GM18517 (cell line): ENCODE measurements around the gene TBC1D1.
A peak's percentile ranks its signal among the peaks of the same experiment; 100 is the strongest.
"Not testable (repeated sequence)": the region's sequence is repeated elsewhere in the genome, so short reads cannot be mapped to it uniquely, and the experiment has no call there.

Experiments used
- ATAC-seq: cut with Tn5 transposase; IDR thresholded peaks from one replicate; pipeline ENCODE4 v1.9.1; 2021; ENCODE audit warnings: mild to moderate bottlenecking, moderate library complexity; ENCODE audit not compliant: unreplicated experiment

Gene TBC1D1

DNA sequence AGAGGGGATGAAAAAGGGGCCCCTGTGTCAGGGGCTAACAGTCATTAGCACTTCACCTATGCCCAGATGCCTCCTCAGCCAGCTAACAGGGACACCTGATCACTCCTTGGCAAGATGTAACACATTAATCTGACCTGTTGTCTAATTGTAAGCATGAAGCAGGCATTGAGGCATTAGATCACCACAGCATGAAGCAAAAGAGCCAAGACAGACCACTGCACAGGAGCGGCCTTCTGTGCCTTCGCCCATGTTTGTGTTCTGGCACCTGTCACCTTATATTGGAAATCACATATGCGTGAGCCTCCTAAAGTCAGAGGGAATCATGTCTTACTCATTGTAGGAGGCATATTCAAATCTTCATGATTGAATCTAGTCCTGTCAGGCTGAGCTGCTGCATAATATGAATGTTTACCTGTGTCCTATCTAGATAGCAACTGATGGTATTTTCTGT is 117.7 kb downstream of the TBC1D1 start:
- ATAC-seq, result no peak

GRCh38 chr4:38009421-38009820 is 118.5 kb downstream of the TBC1D1 start:
- ATAC-seq, result no peak

DNA sequence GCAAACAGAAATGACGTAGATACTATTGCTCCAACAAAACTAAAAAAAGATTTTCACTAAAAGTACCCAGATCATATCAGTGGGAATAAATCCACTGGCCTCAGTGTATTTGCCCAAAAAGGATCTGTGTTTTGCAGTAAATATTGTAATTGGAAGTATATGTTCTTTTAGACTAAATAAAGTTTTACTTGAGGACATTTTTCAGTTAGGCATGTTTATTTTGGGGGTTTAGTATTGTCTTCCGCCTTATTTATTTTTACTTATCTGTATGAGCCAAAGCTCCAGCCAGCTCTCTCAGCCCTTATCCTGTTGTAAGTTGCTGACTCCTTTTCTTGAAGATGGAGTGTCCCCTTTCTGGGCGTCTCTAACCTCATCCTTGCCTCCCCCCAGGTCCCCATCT is 119.1 kb downstream of the TBC1D1 start:
- ATAC-seq, result no peak

DNA sequence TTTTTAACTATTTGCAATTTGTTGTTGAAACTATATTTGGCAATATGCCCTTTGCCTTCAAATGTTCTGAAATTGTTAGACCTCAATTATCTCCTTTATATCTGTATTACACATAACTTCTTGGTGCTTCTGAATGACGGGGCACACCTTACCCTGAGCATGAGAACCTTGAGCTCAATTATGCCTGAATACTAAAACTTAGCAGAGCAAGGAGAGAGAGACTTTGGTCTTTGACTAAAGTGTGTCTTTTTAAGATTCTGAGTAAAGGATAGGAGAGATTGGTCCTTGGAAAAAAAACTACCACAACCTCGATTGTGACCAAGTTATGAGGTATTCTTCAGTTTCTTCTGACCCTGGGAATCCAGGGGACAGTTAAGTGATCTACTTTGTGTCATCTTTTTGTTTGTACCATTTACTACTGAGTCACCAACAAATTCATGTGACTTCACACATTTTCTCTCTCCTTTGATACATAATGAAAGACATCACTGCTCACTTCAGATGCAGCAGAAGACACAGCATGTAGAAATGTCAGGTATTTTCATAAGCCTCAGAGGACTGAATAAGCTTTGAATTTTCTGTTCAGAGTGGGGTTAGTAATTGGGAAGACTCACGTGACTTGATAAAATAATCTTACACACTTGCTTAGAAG is 120.8 kb downstream of the TBC1D1 start:
- no peak for ATAC-seq

- no peak for ATAC-seq
Observed at GRCh38 chr4:38013461-38014366, 122.8 kb downstream of the TBC1D1 start.

DNA sequence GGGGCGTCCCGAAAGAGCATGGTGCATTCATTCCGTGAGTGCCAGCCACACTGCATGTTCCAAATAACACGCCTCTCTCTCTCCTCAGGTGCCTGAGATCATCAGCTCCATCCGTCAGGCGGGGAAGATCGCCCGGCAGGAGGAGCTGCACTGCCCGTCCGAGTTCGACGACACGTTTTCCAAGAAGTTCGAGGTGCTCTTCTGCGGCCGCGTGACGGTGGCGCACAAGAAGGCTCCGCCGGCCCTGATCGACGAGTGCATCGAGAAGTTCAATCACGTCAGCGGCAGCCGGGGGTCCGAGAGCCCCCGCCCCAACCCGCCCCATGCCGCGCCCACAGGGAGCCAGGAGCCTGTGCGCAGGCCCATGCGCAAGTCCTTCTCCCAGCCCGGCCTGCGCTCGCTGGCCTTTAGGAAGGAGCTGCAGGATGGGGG is 123.6 kb downstream of the TBC1D1 start:
- no peak for ATAC-seq

GRCh38 chr4:38015886-38016515 is 125.1 kb downstream of the TBC1D1 start:
- no peak for ATAC-seq

- ATAC-seq, result no peak
Observed at GRCh38 chr4:38016698-38017097, 125.8 kb downstream of the TBC1D1 start.

GRCh38 chr4:38017609-38018008 is 126.7 kb downstream of the TBC1D1 start:
- no peak for ATAC-seq

- no peak for ATAC-seq
Observed at GRCh38 chr4:38020386-38020785, 129.5 kb downstream of the TBC1D1 start.

DNA sequence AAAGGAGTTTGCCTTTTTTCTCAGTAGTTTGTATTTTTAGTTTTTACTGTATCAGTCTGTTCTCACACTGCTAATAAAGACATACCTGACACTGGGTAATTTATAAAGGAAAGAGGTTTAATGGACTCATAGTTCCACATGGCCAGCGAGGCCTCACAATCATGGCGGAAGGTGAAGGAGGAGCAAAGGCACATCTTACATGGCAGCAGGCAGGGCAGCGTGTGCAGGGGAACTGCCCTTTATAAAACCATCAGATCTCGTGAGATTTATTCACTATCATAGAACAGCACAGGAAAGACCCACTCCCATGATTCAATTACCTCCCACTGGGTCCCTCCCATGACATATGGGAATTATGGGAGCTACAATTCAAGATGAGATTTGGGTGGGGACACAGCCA is 130.1 kb downstream of the TBC1D1 start:
- not testable (repeated sequence) for ATAC-seq

GRCh38 chr4:38021751-38022150 is 130.9 kb downstream of the TBC1D1 start:
- ATAC-seq, result no peak

GRCh38 chr4:38023347-38024205 is 132.7 kb downstream of the TBC1D1 start:
- no peak for ATAC-seq

GRCh38 chr4:38024206-38024509 is 133.3 kb downstream of the TBC1D1 start:
- ATAC-seq, result no peak

DNA sequence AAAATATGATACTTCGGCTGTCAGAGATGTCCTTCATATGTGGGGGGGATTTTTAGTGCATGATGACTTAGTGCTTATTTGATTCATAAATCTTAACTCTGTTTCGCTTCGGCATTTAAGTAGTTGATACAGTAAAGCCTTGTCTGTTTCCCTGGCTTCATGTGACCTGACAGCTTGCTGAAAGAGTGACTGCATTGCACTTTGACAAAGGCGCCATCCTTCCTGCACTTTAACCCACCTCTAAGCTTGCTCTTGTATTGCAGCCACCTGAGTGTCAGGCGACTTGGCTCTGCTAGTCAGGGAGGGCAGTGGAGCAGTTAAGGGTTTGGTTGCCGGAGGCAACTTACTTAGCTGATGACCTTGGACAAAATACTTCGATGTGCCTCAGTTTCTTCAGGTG is 134.8 kb downstream of the TBC1D1 start:
- ATAC-seq, result no peak

DNA sequence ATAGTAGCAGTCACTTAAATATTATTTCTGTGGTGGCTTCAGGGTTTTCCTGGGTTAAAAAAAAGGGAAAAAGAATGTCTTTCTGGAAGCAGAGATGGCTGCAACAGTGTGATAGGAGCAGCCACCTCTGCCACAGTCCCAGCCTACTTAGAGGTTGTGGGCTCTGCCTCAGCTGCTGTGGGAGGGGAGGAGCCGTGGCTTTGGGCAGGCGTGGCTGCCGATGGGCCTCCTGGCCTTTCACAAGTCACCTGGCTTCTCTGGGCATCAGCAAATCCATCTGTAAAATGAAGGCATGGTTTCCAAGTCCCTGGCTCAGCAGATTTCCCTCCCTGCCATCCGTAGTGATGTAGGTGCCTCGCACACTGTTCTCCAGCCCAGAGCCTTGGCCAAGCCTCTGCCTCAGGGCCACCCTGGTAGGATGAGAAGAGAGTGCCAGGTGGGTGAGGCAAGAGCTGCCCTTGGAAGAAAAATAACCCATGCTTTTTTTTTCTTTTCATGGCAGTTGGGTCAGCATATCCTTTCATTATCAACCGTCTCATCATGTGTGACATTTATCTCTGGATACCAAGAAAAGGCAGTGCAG is 135.4 kb downstream of the TBC1D1 start:
- ATAC-seq, result no peak

DNA sequence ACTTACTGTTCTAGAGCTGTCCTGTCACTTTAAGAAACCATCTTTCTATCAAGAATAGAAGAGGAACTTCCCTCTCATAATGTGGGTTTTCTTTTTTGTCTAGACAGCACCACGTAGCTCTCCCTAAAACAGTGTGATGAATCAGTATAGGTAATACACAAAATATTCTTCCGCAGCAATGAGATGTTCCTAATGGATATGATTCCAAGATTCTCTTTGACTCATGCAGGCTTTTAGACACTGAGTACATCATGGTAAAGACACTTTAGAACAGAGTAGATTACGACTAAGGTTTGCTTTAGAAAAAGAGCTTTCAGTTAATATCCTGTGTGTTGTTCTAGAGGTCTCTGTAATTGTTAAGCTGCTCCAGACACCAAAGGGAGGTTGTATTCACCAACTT is 139.1 kb downstream of the TBC1D1 start:
- ATAC-seq, result no peak

DNA sequence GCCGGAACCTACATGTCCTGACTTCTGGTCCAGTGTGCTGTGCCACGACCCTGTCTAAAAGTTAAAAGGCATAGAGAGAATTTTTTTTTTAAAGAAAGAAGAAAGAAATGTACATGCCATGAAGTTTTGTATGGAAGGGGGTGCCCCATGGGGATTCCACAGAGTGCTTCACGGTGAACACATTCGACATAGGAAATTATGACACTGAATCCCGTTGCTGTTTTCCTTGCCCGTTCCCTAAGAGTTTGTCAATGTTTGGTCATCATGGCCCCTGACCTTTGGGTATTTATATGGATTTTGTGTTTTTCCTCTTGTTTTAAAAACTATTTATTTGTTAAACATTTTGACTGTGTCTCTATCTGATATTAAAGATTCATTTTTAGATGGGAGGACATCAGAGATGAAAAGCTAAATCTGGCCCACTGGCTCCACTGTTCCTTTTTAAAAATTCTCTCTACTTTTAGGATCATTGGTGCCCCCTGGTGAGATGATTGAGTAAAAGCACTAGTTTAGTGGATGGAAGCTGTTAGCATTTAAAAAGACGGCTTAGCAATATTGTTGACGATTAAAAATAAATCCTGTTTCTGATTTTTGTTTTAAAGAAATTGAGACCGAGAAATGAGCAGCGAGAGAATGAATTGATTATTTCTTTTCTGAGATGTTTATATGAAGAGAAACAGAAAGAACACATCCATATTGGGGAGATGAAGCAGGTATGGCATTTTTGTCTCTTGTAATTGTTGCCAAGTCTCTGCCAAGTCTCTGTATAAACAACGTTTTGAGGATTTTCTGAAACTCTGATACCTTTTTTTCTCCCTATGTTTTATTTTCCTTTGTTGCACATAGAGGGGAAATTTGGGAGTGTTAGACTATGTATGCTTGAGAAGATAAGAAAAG is 144.3 kb downstream of the TBC1D1 start:
- peak; percentile 60 for ATAC-seq

GRCh38 chr4:38036548-38036947 is 145.7 kb downstream of the TBC1D1 start:
- no peak for ATAC-seq

- no peak for ATAC-seq
Observed at GRCh38 chr4:38037612-38038011, 146.7 kb downstream of the TBC1D1 start.
